ENCODE measurements around the gene ITFG1.

DNA sequence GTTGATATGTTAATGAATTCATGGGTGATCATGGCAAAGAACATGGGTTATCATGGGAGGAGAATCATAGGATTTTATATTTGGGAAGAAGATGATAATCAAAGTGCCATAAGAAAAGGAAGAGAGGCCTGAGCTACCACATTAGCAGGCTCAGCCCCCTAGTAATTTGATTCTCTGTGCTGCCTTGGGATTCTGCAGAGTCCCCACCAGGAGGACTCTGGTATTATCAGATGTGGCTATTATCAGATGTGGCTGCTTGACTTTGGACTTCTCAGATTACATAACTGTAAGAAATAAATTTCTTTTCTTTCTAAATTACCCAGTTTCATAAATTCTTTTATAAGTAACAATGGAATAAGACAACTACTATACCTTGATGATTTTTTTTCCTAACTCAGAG is 137.6 kb downstream of the ITFG1 start:
- TF ChIP-seq, protein P1, sequence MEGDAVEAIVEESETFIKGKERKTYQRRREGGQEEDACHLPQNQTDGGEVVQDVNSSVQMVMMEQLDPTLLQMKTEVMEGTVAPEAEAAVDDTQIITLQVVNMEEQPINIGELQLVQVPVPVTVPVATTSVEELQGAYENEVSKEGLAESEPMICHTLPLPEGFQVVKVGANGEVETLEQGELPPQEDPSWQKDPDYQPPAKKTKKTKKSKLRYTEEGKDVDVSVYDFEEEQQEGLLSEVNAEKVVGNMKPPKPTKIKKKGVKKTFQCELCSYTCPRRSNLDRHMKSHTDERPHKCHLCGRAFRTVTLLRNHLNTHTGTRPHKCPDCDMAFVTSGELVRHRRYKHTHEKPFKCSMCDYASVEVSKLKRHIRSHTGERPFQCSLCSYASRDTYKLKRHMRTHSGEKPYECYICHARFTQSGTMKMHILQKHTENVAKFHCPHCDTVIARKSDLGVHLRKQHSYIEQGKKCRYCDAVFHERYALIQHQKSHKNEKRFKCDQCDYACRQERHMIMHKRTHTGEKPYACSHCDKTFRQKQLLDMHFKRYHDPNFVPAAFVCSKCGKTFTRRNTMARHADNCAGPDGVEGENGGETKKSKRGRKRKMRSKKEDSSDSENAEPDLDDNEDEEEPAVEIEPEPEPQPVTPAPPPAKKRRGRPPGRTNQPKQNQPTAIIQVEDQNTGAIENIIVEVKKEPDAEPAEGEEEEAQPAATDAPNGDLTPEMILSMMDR (IDR thresholded peaks at IDR 0.05): no peak
- TF ChIP-seq POLR2A (IDR thresholded peaks at IDR 0.05): no peak

All from testis (tissue), 2 donors.